Endodermal cell (in vitro differentiated cells): ENCODE data around the gene ATP2B1. TPM values are rescaled to one million over a fixed set of nuclear protein-coding genes. Genes with fewer than 3 reads are reported as not detected.

Experiments used
- DNase-seq: peaks from one replicate; pipeline ENCODE4 v3.0.0-alpha.2; 2017
- H3K27ac ChIP-seq: 2 replicates; pipeline ENCODE4 v1.5.1; 2013; ENCODE audit warnings: mild to moderate bottlenecking, low read depth, low read length, moderate library complexity
- H3K27me3 ChIP-seq: 2 replicates; pipeline ENCODE4 v1.6.1; 2013; ENCODE audit warnings: mild to moderate bottlenecking, low read length, moderate library complexity; ENCODE audit not compliant: insufficient read depth, control insufficient read depth, poor library complexity, severe bottlenecking
- H3K36me3 ChIP-seq: 2 replicates; pipeline ENCODE4 v1.7.0; 2013; ENCODE audit warnings: mild to moderate bottlenecking, low read length, moderate library complexity; ENCODE audit not compliant: control insufficient read depth, insufficient read depth
- H3K4me1 ChIP-seq: one replicate; pipeline ENCODE4 v1.7.0; 2013; ENCODE audit warnings: low read length; ENCODE audit not compliant: control insufficient read depth, insufficient read depth
- H3K4me3 ChIP-seq: 2 replicates; pipeline ENCODE4 v1.5.1; 2013; ENCODE audit warnings: mild to moderate bottlenecking, low read length, moderate library complexity
- H3K9ac ChIP-seq: 2 replicates; pipeline ENCODE4 v1.6.1; 2013; ENCODE audit warnings: mild to moderate bottlenecking, low read length, moderate library complexity; ENCODE audit not compliant: poor library complexity, severe bottlenecking; ENCODE audit errors: extremely low read depth
- H3K9me3 ChIP-seq: 2 replicates; pipeline ENCODE4 v1.6.1; 2013; ENCODE audit warnings: mild to moderate bottlenecking, low read length, moderate library complexity; ENCODE audit not compliant: control insufficient read depth
- H3K27ac Mint-ChIP-seq: 2 replicates; pipeline ENCODE4 v1.8.0; 2020; ENCODE audit warnings: mixed read lengths
- H3K27me3 Mint-ChIP-seq: 2 replicates; pipeline ENCODE4 v1.8.0; 2021; ENCODE audit warnings: mild to moderate bottlenecking, mixed read lengths; ENCODE audit not compliant: insufficient read depth
- H3K36me3 Mint-ChIP-seq: 2 replicates; pipeline ENCODE4 v1.8.0; 2020; ENCODE audit warnings: low read depth, mixed read lengths
- H3K4me1 Mint-ChIP-seq: 2 replicates; pipeline ENCODE4 v1.8.0; 2020; ENCODE audit warnings: mixed read lengths
- H3K4me3 Mint-ChIP-seq: 2 replicates; pipeline ENCODE4 v1.8.0; 2020; ENCODE audit warnings: mild to moderate bottlenecking, moderate library complexity, mixed read lengths
- H3K9me3 Mint-ChIP-seq: 2 replicates; pipeline ENCODE4 v1.8.0; 2020; ENCODE audit warnings: mild to moderate bottlenecking, mixed read lengths
- WGBS, 2 experiments: methylation state at CpG; one replicate each; pipeline versions ENCODE4 v1.1.5 to v1.1.7; 2013; ENCODE audit warnings: missing lambda C conversion rate in 2 of 2, mixed read lengths in 1 of 2; ENCODE audit not compliant: insufficient coverage in 1 of 2, insufficient read length in 1 of 2; 5-methylcytosine and 5-hydroxymethylcytosine counted together
- total RNA-seq, 2 donors: library from RNA; stranded (reverse); fragmentation: NEBNext Ultra II Directional in 1 of 2; extraction: Animal tissue kit (Norgen Biotek cat#: 25700) in 1 of 2; gene quantifications; 2 replicates in 1 of 2; 3 replicates in 1 of 2; pipeline ENCODE4 v1.2.1, GENCODE V29; 2021
- TF ChIP-seq, protein P1 (sequence below): fragments of 200-600 bp; sonication (generic); conservative IDR thresholded peaks from 2 replicates; pipeline ENCODE4 v1.5.0; 2021; ENCODE audit warnings: antibody characterized with exemption, mild to moderate bottlenecking

ATP2B1 gene
- total RNA-seq, 2 donors from 2014 or later, result 66.7 to 81.9 TPM

- peaks cover 32% of the 10 kb centered on the region for H3K36me3 ChIP-seq
- peaks cover 35% of the 10 kb centered on the region for H3K4me1 Mint-ChIP-seq
- TF ChIP-seq, protein P1, sequence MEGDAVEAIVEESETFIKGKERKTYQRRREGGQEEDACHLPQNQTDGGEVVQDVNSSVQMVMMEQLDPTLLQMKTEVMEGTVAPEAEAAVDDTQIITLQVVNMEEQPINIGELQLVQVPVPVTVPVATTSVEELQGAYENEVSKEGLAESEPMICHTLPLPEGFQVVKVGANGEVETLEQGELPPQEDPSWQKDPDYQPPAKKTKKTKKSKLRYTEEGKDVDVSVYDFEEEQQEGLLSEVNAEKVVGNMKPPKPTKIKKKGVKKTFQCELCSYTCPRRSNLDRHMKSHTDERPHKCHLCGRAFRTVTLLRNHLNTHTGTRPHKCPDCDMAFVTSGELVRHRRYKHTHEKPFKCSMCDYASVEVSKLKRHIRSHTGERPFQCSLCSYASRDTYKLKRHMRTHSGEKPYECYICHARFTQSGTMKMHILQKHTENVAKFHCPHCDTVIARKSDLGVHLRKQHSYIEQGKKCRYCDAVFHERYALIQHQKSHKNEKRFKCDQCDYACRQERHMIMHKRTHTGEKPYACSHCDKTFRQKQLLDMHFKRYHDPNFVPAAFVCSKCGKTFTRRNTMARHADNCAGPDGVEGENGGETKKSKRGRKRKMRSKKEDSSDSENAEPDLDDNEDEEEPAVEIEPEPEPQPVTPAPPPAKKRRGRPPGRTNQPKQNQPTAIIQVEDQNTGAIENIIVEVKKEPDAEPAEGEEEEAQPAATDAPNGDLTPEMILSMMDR, result no peak
- no peak overlapping the region for H3K27ac ChIP-seq
- H3K27me3 Mint-ChIP-seq, result no peaks in the 10 kb centered on the region
- H3K9me3 ChIP-seq, result peaks cover 19% of the 10 kb centered on the region
- WGBS, 2 experiments, result 77 to 94% methylated on average over 2 to 4 of the region's 4 CpGs
- H3K27me3 ChIP-seq, result no peaks in the 10 kb centered on the region
- no peaks in the 10 kb centered on the region for H3K9me3 Mint-ChIP-seq
- H3K4me1 ChIP-seq, result peaks cover 7% of the 10 kb centered on the region
- peak overlapping the region; percentile 20 for H3K27ac Mint-ChIP-seq
- no peak overlapping the region for H3K4me3 ChIP-seq
- no peak overlapping the region for H3K4me3 Mint-ChIP-seq
- DNase-seq, result peak; percentile 89
- no peak overlapping the region for H3K9ac ChIP-seq
- peaks cover 31% of the 10 kb centered on the region for H3K36me3 Mint-ChIP-seq
These were observed 60.3 kb downstream of the ATP2B1 start for GRCh38 chr12:89648211-89648930.

DNA sequence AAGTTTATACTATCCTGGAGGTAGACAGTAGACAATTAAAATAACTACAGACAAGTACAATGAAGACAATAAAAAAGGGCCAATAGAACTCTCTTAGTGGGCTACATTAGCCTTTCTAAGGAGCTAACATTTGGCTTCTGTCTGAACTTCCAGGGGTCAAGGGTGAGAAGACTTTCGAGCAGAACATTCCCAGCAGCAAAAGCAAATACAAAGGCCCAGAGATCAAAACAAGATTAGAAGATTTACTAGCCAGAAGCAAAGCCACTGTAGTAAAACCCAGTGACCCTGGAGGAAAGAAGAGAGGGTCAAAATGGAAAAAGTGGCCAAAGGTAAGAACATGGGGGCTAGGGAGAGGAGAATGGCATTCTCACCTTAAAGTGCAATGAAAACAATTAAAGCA lies 63.2 kb downstream of the ATP2B1 start:
- 59% methylated on average over 1 of the region's 1 CpG; no CpG with 5 or more reads in 1 of the 2 experiments for WGBS, 2 experiments
- Histone ChIP-seq H3K9me3 (peaks cover 11% of the 10 kb centered on the region), H3K36me3 (peaks cover 41% of the 10 kb centered on the region), H3K4me1 (peaks cover 7% of the 10 kb centered on the region), H3K27ac (peak overlapping the region; percentile 3), H3K9ac (no peak overlapping the region), H3K4me3 (peak overlapping the region; percentile 56), H3K27me3 (no peaks in the 10 kb centered on the region)
- H3K27me3 Mint-ChIP-seq, result no peaks in the 10 kb centered on the region
- DNase-seq, result no peak
- H3K36me3 Mint-ChIP-seq, result peaks cover 20% of the 10 kb centered on the region
- H3K27ac Mint-ChIP-seq, result peak overlapping the region; percentile 14
- TF ChIP-seq, protein P1, result no peak
- H3K4me3 Mint-ChIP-seq, result no peak overlapping the region
- no peaks in the 10 kb centered on the region for H3K9me3 Mint-ChIP-seq
- peaks cover 35% of the 10 kb centered on the region for H3K4me1 Mint-ChIP-seq

GRCh38 chr12:89642959-89643358 lies 65.7 kb downstream of the ATP2B1 start:
- H3K9me3 ChIP-seq, result no peaks in the 10 kb centered on the region
- no peaks in the 10 kb centered on the region for H3K27me3 ChIP-seq
- H3K4me1 ChIP-seq, result peaks cover 7% of the 10 kb centered on the region
- no peak overlapping the region for H3K9ac ChIP-seq
- H3K36me3 ChIP-seq, result peaks cover 43% of the 10 kb centered on the region
- no CpG with 5 or more reads among the region's 5 CpGs for WGBS, 2 experiments
- Mint-ChIP-seq H3K4me3 (no peak overlapping the region), H3K4me1 (peaks cover 27% of the 10 kb centered on the region), H3K9me3 (no peaks in the 10 kb centered on the region), H3K36me3 (peaks cover 5% of the 10 kb centered on the region), H3K27ac (no peak overlapping the region), H3K27me3 (no peaks in the 10 kb centered on the region)
- no peak overlapping the region for H3K4me3 ChIP-seq
- no peak overlapping the region for H3K27ac ChIP-seq
- DNase-seq, result no peak
- TF ChIP-seq, protein P1, result no peak
